K562 (cell line): ENCODE measurements around the gene APCDD1L. TPM values are rescaled to one million over a fixed set of nuclear protein-coding genes. Genes with fewer than 3 reads are reported as not detected.

Experiments
- ATAC-seq: fragments of 200-7000 bp; cut with Tn5 transposase; 3 replicates; pipeline ENCODE4 v1.9.1; 2020; ENCODE audit warnings: moderate library complexity
- BruUV-seq: library from RNA; stranded (reverse); fragments of 400-500 nt; replicated peaks from 2 replicates; lab custom pipeline; 2021; lab: Mats Ljungman, UMichigan
- CTCF ChIA-PET: fragments of 300-600 bp; formaldehyde crosslinking; extraction: SDS; loops from one replicate; lab custom pipeline; 2021; ENCODE audit warnings: low intra/inter-chr PET ratio; lab: Yijun Ruan, JAX
- POLR2A ChIA-PET: fragments of 300-600, 350-650 bp; sonication (Branson Sonifier 250); formaldehyde crosslinking; extraction: SDS; loops from one replicate; lab custom pipeline; 2021; ENCODE audit warnings: antibody characterized with exemption, inconsistent platforms; lab: Yijun Ruan, JAX
- DNase-seq, 4 experiments: peaks; one replicate each; pipeline versions ENCODE4 v3.0.0 to v3.0.0-alpha.2; 2011 to 2018; ENCODE audit warnings: low spot score in 3 of 4, mixed read lengths in 3 of 4; ENCODE audit errors: extremely low read depth in 1 of 4
- FAIRE-seq: peaks from 2 replicates; lab custom pipeline; 2011; peaks lifted over from hg19 to GRCh38; lab: Jason Lieb, UNC
- H2AFZ ChIP-seq: 2 replicates; pipeline ENCODE4 v1.6.0; 2011; ENCODE audit warnings: low read depth, low read length, control low read depth, inconsistent platforms
- H3K27ac ChIP-seq: fragments of 200-600 bp; 3 replicates; pipeline ENCODE4 v1.8.0; 2011; ENCODE audit warnings: low read depth, mild to moderate bottlenecking, control low read depth, inconsistent platforms, low read length, moderate library complexity, mixed read lengths; ENCODE audit errors: extremely low read depth
- H3K27me3 ChIP-seq, 2 experiments: fragments of 300-600 bp in 1 of 2; 2 replicates in 1 of 2; 3 replicates in 1 of 2; pipeline versions ENCODE4 v1.6.0 to v1.8.0; 2011; ENCODE audit warnings: inconsistent platforms in 2 of 2, low read length in 2 of 2, mild to moderate bottlenecking in 1 of 2, mixed read lengths in 1 of 2, moderate library complexity in 1 of 2; ENCODE audit not compliant: control insufficient read depth in 2 of 2, insufficient read depth in 2 of 2
- H3K36me3 ChIP-seq: fragments of 300-600 bp; 3 replicates; pipeline ENCODE4 v1.8.0; 2011; ENCODE audit warnings: mild to moderate bottlenecking, low read length, inconsistent platforms; ENCODE audit not compliant: control insufficient read depth, insufficient read depth
- H3K4me1 ChIP-seq, 2 experiments: fragments of 200-600 bp in 1 of 2; replicated peaks in 1 of 2; 2 replicates in 1 of 2; 3 replicates in 1 of 2; pipeline versions ENCODE4 v1.5.1 to v1.8.0; 2011; ENCODE audit warnings: inconsistent platforms in 2 of 2, low read length in 2 of 2, mild to moderate bottlenecking in 1 of 2, mixed read lengths in 1 of 2, moderate library complexity in 1 of 2; ENCODE audit not compliant: control insufficient read depth in 2 of 2, insufficient read depth in 2 of 2
- H3K4me2 ChIP-seq: 2 replicates; pipeline ENCODE4 v1.6.1; 2011; ENCODE audit warnings: low read length, control low read depth, inconsistent platforms, mixed read lengths; ENCODE audit not compliant: insufficient read depth
- H3K4me3 ChIP-seq: fragments of 200-600 bp; sonication (generic), shearing (Covaris generic); 2 replicates; pipeline ENCODE4 v1.5.1; 2016; ENCODE audit warnings: control low read depth, inconsistent platforms
- H3K79me2 ChIP-seq: fragments of 200-600 bp; 3 replicates; pipeline ENCODE4 v1.8.0; 2011; ENCODE audit warnings: low read length, inconsistent platforms; ENCODE audit not compliant: control insufficient read depth, insufficient read depth
- H3K9ac ChIP-seq, 2 experiments: 2 replicates each; pipeline versions ENCODE4 v1.6.0 to v1.6.1; 2011; ENCODE audit warnings: low read depth in 2 of 2, low read length in 2 of 2, control low read depth in 1 of 2, inconsistent platforms in 1 of 2, mild to moderate bottlenecking in 1 of 2, mixed read lengths in 1 of 2; ENCODE audit not compliant: insufficient read depth in 1 of 2
- H3K9me1 ChIP-seq: one replicate; pipeline ENCODE4 v1.6.0; 2011; ENCODE audit warnings: inconsistent platforms, mild to moderate bottlenecking, low read length, moderate library complexity; ENCODE audit not compliant: control insufficient read depth, insufficient read depth
- H3K9me3 ChIP-seq: replicated peaks from 2 replicates; pipeline ENCODE4 v1.5.1; 2011; ENCODE audit warnings: low read depth, low read length, inconsistent platforms; ENCODE audit not compliant: control insufficient read depth, insufficient read depth
- H4K20me1 ChIP-seq: replicated peaks from 2 replicates; pipeline ENCODE4 v1.6.1; 2011; ENCODE audit warnings: low read length, inconsistent platforms, mixed read lengths; ENCODE audit not compliant: control insufficient read depth, insufficient read depth
- ATF7 ChIP-seq: fragments of 450-650 bp; IDR thresholded peaks from 2 replicates; pipeline ENCODE4 v1.7.1; 2014; ENCODE audit warnings: mild to moderate bottlenecking, moderate library complexity
- BACH1 ChIP-seq: fragments of 200-800 bp; sonication (Bioruptor generic); IDR thresholded peaks from 2 replicates; pipeline ENCODE4 v1.6.1; 2016; ENCODE audit warnings: missing genetic modification characterization, missing compliant biosample characterization
- GABPB2 ChIP-seq: fragments of 250-450 bp; sonication (Bioruptor Pico); conservative IDR thresholded peaks from 2 replicates; pipeline ENCODE4 v1.5.1; 2021; ENCODE audit warnings: mild to moderate bottlenecking
- NR2C2 ChIP-seq, 2 experiments: fragments of 200-800 bp in 1 of 2; sonication (Bioruptor generic) in 1 of 2; sonication (generic) in 1 of 2; formaldehyde crosslinking in 1 of 2; IDR thresholded peaks; 2 replicates each; pipeline versions ENCODE4 v1.6.1 to v1.8.0; 2016 to 2022; ENCODE audit warnings: mild to moderate bottlenecking in 1 of 2, missing compliant biosample characterization in 1 of 2, missing genetic modification characterization in 1 of 2, missing genetic modification reagents in 1 of 2
- ZKSCAN3 ChIP-seq: fragments of 250-450 bp; sonication (Bioruptor Pico); IDR thresholded peaks from 2 replicates; pipeline ENCODE4 v1.4.0; 2020
- WGBS: fragments of 100-300 bp; shearing (Covaris generic); methylation state at CpG from one replicate; pipeline ENCODE4 v1.1.6; 2016; ENCODE audit warnings: low coverage, mixed read lengths; ENCODE audit not compliant: insufficient coverage; ENCODE audit errors: missing lambda C conversion rate; 5-methylcytosine and 5-hydroxymethylcytosine counted together
- in situ Hi-C: fragments of 300-500 bp; cut with MboI; formaldehyde crosslinking; loops from 4 replicates; pipeline ENCODE4 v1.15.0; 2018; ENCODE audit warnings: inconsistent platforms, mixed read lengths
- intact Hi-C: fragments of 100-400 bp; cut with micrococcal nuclease; formaldehyde crosslinking; loops from 2 replicates; pipeline ENCODE4 v1.14.2; 2022
- polyA plus RNA-seq, 8 experiments: library from polyadenylated mRNA; depleted of rRNA in 4 of 8; stranded (reverse) in 5 of 8; unstranded in 3 of 8; fragments of >200 nt; fragmentation: Nextera tagmentation in 2 of 8; fragmentation: Illumina TruSeq in 1 of 8; extraction: Ambion mirVana in 2 of 8; extraction: Trizol in 1 of 8; gene quantifications; 2 replicates each; pipeline versions ENCODE4 v1.2.1 to v1.2.3, GENCODE V29; 2011 to 2014; ENCODE audit warnings: inconsistent platforms in 1 of 8, missing spikeins in 1 of 8
- total RNA-seq, 7 experiments: library from RNA; depleted of rRNA in 6 of 7; stranded (reverse); fragments of >200 nt in 6 of 7; fragmentation: Illumina TruSeq in 2 of 7; extraction: Trizol in 2 of 7; gene quantifications; 2 replicates each; pipeline versions ENCODE4 v1.2.1 to v1.2.3, GENCODE V29; 2011 to 2021; ENCODE audit warnings: low replicate concordance in 1 of 7

The APCDD1L gene
- total and polyA plus RNA-seq, 9 of the 15 experiments (the other 6 are each of a cell fraction or from before 2014, with no cell fraction given), result not detected

- intact Hi-C loops (no loop called here), in situ Hi-C loops (no loop called here)
- Histone ChIP-seq H3K9me1 (no peaks in the 10 kb centered on the region), H3K36me3 (no peaks in the 10 kb centered on the region), H3K9me3 (no peaks in the 10 kb centered on the region; the same call in 1 of the 2 replicates), H3K4me2 (no peak overlapping the region), H3K79me2 (no peaks in the 10 kb centered on the region), H3K27me3 (peaks cover 5 to 47% of the 10 kb centered on the region in 2 experiments; a peak in 4 of 5 replicates), H2AFZ (no peak overlapping the region), H3K27ac (no peak overlapping the region), H3K9ac (no peak overlapping the region), H3K4me1 (no peaks in the 10 kb centered on the region), H3K4me3 (no peak overlapping the region), H4K20me1 (no peaks in the 10 kb centered on the region)
- WGBS, result 2% methylated on average over 13 of the region's 13 CpGs
- no peak for TF ChIP-seq BACH1 (tag)
- BruUV-seq, result no TSS peak
- FAIRE-seq (no peak), ATAC-seq (no peak), DNase-seq (no peak)
- POLR2A ChIA-PET, result no interaction called here
- CTCF ChIA-PET, result interaction anchor here (0.7 kb wide), 1 partner anchor 12 kb away, joined by 3 read pairs; no protein-coding TSS in a partner anchor
Measured at GRCh38 chr20:58494923-58495622, 20.1 kb downstream of the APCDD1L start.

GRCh38 chr20:58492795-58493524 is 22.2 kb downstream of the APCDD1L start:
- BruUV-seq, result no TSS peak
- in situ Hi-C loops (no loop called here), intact Hi-C loops (no loop called here)
- DNase-seq (no peak), FAIRE-seq (no peak), ATAC-seq (no peak)
- Histone ChIP-seq H3K27me3 (peaks cover 4 to 32% of the 10 kb centered on the region in 2 experiments; a peak in 4 of 5 replicates), H3K9me1 (no peaks in the 10 kb centered on the region), H3K4me1 (no peaks in the 10 kb centered on the region), H3K79me2 (no peaks in the 10 kb centered on the region), H4K20me1 (no peaks in the 10 kb centered on the region), H3K9ac (no peak overlapping the region), H3K27ac (no peak overlapping the region), H3K4me3 (no peak overlapping the region), H3K36me3 (no peaks in the 10 kb centered on the region), H2AFZ (no peak overlapping the region), H3K4me2 (no peak overlapping the region), H3K9me3 (no peaks in the 10 kb centered on the region)
- WGBS, result 0% methylated on average over 4 of the region's 4 CpGs
- POLR2A ChIA-PET, result no interaction called here
- CTCF ChIA-PET, result no interaction called here
- TF ChIP-seq ATF7 (no peak), ZKSCAN3 (no peak), GABPB2 (CRISPR knock-in tag) (no peak), NR2C2 (CRISPR knock-in tag; IDR thresholded peaks at IDR 0.05) (no peak), NR2C2 (tag; IDR thresholded peaks at IDR 0.05) (no peak)
